Measurements from ENCODE around the gene DNAJC30.

The DNAJC30 gene

DNA sequence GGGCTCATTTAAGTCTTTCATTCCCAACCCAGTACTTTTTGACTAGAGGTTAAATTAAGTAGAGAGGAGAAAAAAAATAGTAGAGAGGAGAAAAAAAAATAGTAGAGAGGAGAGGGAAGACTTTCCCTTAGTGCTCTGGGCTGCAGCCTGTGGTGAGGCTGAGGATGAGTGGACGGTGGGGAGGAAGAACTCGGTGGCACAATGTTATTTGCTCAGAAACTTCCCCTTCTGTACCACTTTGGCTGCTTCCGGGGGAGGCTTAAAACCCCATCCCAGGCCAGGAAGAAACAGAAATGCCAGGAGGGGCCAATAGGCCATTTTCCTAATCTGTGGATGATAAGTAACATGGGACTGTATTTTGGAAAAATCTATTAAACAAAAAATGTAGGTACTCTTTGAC is 44.3 kb downstream of the DNAJC30 start:
- H3K27ac ChIP-seq (ENCODE audit: low read depth, low read length), result no peak overlapping the region
- no peaks in the 10 kb centered on the region for H3K4me1 ChIP-seq (ENCODE audit: control insufficient read depth, low read length)
- H3F3A ChIP-seq (ENCODE audit: control insufficient read depth, insufficient read depth), result no peaks in the 10 kb centered on the region
- H3K4me2 ChIP-seq (ENCODE audit: low read length), result no peak overlapping the region
- no peak overlapping the region for H3K4me3 ChIP-seq (ENCODE audit: low read length)
- no peaks in the 10 kb centered on the region for H3K9me2 ChIP-seq (replicated peaks; ENCODE audit: control insufficient read depth, low read length)
- H4K20me1 ChIP-seq (ENCODE audit: control insufficient read depth, insufficient read depth, low read depth, low read length), result no peaks in the 10 kb centered on the region
- peaks cover 4% of the 10 kb centered on the region; the same call in 1 of the 2 replicates for H3K9me3 ChIP-seq (ENCODE audit: control insufficient read depth, insufficient read depth, low read length)
- H3K36me3 ChIP-seq (ENCODE audit: control insufficient read depth, low read length), result no peaks in the 10 kb centered on the region
- TF ChIP-seq, protein P1, sequence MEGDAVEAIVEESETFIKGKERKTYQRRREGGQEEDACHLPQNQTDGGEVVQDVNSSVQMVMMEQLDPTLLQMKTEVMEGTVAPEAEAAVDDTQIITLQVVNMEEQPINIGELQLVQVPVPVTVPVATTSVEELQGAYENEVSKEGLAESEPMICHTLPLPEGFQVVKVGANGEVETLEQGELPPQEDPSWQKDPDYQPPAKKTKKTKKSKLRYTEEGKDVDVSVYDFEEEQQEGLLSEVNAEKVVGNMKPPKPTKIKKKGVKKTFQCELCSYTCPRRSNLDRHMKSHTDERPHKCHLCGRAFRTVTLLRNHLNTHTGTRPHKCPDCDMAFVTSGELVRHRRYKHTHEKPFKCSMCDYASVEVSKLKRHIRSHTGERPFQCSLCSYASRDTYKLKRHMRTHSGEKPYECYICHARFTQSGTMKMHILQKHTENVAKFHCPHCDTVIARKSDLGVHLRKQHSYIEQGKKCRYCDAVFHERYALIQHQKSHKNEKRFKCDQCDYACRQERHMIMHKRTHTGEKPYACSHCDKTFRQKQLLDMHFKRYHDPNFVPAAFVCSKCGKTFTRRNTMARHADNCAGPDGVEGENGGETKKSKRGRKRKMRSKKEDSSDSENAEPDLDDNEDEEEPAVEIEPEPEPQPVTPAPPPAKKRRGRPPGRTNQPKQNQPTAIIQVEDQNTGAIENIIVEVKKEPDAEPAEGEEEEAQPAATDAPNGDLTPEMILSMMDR (IDR thresholded peaks at IDR 0.05; ENCODE audit: low read depth, low read length, poor library complexity, severe bottlenecking), result no peak
- TF ChIP-seq EZH2phosphoT487 (IDR thresholded peaks at IDR 0.05; ENCODE audit: borderline replicate concordance, low read length), result no peak
- no peaks in the 10 kb centered on the region for H3K79me2 ChIP-seq (ENCODE audit: control insufficient read depth, low read length)
- H3K27me3 ChIP-seq (ENCODE audit: control insufficient read depth, low read length), result peaks cover 14% of the 10 kb centered on the region; the same call in 1 of the 2 replicates

DNA sequence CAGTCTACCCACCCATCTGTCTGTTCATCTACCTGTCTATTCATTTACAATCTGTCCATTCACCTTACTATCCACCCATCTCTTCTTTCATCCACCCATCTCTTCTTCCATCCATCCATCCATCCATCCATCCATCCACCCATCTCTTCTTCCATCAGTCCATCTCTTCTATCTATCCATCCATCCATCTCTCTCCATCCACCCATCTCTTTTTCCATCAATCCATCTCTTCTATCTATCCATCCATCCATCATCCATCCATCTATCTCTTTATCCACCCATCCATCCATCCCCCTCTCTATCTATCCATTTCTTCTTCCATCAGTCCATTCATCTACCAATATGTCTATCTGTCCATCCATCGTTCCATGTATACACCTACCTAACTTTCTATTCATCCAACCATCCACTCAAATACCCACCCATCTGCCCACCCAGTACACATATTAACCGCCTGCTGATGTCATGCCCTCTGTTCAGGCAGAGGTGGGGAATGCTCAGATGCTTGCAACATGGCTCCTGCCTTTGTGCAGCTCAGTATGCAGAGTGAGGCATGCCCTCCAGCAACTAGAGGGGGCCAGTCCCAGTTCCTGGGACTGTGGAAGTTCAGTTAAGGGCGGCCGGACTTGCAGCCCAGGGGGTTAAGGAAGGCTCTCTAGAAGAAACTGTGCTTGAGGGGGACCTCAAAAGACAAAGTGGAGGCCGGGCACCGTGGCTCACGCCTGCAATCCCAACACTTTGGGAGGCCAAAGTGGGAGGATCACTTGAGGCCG is 47.6 kb downstream of the DNAJC30 start:
- H3F3A ChIP-seq (ENCODE audit: control insufficient read depth, insufficient read depth), result no peaks in the 10 kb centered on the region
- H3K4me1 ChIP-seq (ENCODE audit: control insufficient read depth, low read length), result no peaks in the 10 kb centered on the region

GRCh38 chr7:73633844-73634243 is 49.4 kb downstream of the DNAJC30 start:
- Histone ChIP-seq H3K9me2 (replicated peaks; ENCODE audit: control insufficient read depth, low read length) (no peaks in the 10 kb centered on the region), H3K27ac (ENCODE audit: low read depth, low read length) (no peak overlapping the region), H3K27me3 (ENCODE audit: control insufficient read depth, low read length) (peaks cover 23% of the 10 kb centered on the region; the same call in 1 of the 2 replicates), H3K9me3 (ENCODE audit: control insufficient read depth, insufficient read depth, low read length) (no peaks in the 10 kb centered on the region), H3K79me2 (ENCODE audit: control insufficient read depth, low read length) (no peaks in the 10 kb centered on the region), H3K4me2 (ENCODE audit: low read length) (no peak overlapping the region), H3K4me1 (ENCODE audit: control insufficient read depth, low read length) (no peaks in the 10 kb centered on the region), H4K20me1 (ENCODE audit: control insufficient read depth, insufficient read depth, low read depth, low read length) (no peaks in the 10 kb centered on the region), H3K4me3 (ENCODE audit: low read length) (no peak overlapping the region), H3K36me3 (ENCODE audit: control insufficient read depth, low read length) (no peaks in the 10 kb centered on the region), H3F3A (ENCODE audit: control insufficient read depth, insufficient read depth) (no peaks in the 10 kb centered on the region)
- TF ChIP-seq, protein P1 (IDR thresholded peaks at IDR 0.05; ENCODE audit: low read depth, low read length, poor library complexity, severe bottlenecking), result no peak
- TF ChIP-seq EZH2phosphoT487 (IDR thresholded peaks at IDR 0.05; ENCODE audit: borderline replicate concordance, low read length), result no peak

More for the DNA sequence above, 47.6 kb downstream of the DNAJC30 start:
- no peak overlapping the region for H3K4me3 ChIP-seq (ENCODE audit: low read length)
- H3K4me2 ChIP-seq (ENCODE audit: low read length), result no peak overlapping the region
- TF ChIP-seq EZH2phosphoT487 (IDR thresholded peaks at IDR 0.05; ENCODE audit: borderline replicate concordance, low read length), result no peak
- TF ChIP-seq, protein P1 (IDR thresholded peaks at IDR 0.05; ENCODE audit: low read depth, low read length, poor library complexity, severe bottlenecking), result no peak
- H3K27ac ChIP-seq (ENCODE audit: low read depth, low read length), result no peak overlapping the region
- H4K20me1 ChIP-seq (ENCODE audit: control insufficient read depth, insufficient read depth, low read depth, low read length), result no peaks in the 10 kb centered on the region
- no peaks in the 10 kb centered on the region for H3K79me2 ChIP-seq (ENCODE audit: control insufficient read depth, low read length)
- H3K9me2 ChIP-seq (replicated peaks; ENCODE audit: control insufficient read depth, low read length), result no peaks in the 10 kb centered on the region
- no peaks in the 10 kb centered on the region for H3K9me3 ChIP-seq (ENCODE audit: control insufficient read depth, insufficient read depth, low read length)
- no peaks in the 10 kb centered on the region for H3K36me3 ChIP-seq (ENCODE audit: control insufficient read depth, low read length)
- H3K27me3 ChIP-seq (ENCODE audit: control insufficient read depth, low read length), result peaks cover 23% of the 10 kb centered on the region; the same call in 1 of the 2 replicates

Data from DOHH2 (cell line).